ENCODE data around the gene DGKH.
"Not testable (repeated sequence)": the region's sequence is repeated elsewhere in the genome, so short reads cannot be mapped to it uniquely, and the experiment has no call there.

The DGKH gene

DNA sequence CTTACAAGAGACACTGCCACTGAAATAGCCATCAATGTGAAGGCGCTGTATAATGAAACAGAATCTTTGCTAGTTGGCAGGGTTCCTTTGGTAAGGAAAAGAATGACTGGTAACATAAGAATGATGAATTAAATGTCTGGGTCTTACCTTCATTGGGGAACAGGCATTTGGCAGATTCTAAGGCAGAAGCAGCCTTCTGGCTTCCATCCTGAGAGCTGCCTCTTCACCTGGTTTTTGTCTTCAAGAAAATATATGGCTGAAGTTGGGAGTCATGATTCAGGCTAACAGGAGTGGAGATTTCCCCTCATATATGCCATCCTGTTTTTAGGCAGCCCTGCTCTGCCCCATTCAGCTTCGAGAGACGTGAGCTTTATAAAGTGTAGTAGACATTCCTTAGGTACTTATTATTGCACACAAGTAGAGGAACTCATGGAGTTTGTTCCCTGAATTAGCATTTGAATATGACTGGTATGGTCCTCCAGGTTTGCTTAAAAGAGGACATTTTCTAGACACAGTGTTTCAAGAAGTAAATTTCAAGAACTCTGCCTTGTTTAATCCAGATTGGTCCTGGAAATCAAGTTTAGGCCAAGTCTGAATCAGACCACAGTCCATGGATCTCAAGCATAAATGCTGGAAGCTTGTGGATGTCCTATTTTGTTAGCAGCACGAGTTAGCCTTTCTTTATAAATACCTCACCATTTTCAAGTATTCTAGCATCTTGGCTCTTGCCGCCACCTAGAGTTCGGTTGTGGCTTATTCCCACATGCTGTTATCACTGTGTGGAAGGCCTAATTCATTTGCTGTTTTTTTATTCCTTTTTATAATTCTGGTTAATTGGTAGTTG is 167.4 kb downstream of the DGKH start:
- no peaks in the 10 kb centered on the region for H3K27me3 ChIP-seq (ENCODE audit: control insufficient read depth in 1 of 2, insufficient read depth in 2 of 2, low read length in 2 of 2)
- peaks cover 9 to 25% of the 10 kb centered on the region in 2 donors for H3K36me3 ChIP-seq (ENCODE audit: control insufficient read depth in 1 of 2, insufficient read depth in 2 of 2, low read length in 2 of 2)
- H3K4me3 ChIP-seq (ENCODE audit: low read depth in 1 of 2, low read length in 2 of 2) = no peak overlapping the region

DNA sequence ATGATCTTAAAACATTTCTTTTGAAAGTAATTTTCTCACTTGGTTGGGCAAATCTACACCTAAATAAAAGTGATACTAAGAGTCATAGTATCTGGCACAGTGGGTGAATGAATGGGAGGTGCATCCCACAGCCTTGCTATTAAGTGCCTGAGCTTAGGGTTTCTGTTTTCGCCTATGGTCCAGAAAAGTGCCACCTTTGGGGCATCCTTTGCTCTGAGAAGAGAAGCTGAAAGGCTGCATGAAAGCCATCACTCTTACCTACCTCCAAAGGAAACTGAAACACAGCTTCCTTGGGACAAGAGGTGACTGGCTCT is 167.9 kb downstream of the DGKH start:
- Histone ChIP-seq H3K36me3 (ENCODE audit: control insufficient read depth in 1 of 2, insufficient read depth in 2 of 2, low read length in 2 of 2) (peaks cover 9 to 31% of the 10 kb centered on the region in 2 donors), H3K27me3 (ENCODE audit: control insufficient read depth in 1 of 2, insufficient read depth in 2 of 2, low read length in 2 of 2) (no peaks in the 10 kb centered on the region), H3K9ac (ENCODE audit: low read depth in 1 of 2, low read length in 2 of 2) (no peak overlapping the region), H3K27ac (ENCODE audit: low read depth, low read length) (no peak overlapping the region), H3K4me1 (ENCODE audit: control insufficient read depth in 1 of 2, insufficient read depth in 2 of 2, low read length in 2 of 2) (no peaks in the 10 kb centered on the region), H3K4me3 (ENCODE audit: low read depth in 1 of 2, low read length in 2 of 2) (no peak overlapping the region), H3K9me3 (ENCODE audit: control insufficient read depth in 1 of 2, low read length in 2 of 2) (no peaks in the 10 kb centered on the region)

More for the DNA sequence above, 167.4 kb downstream of the DGKH start:
- Histone ChIP-seq H3K9ac (ENCODE audit: low read depth in 1 of 2, low read length in 2 of 2) (no peak overlapping the region), H3K9me3 (ENCODE audit: control insufficient read depth in 1 of 2, low read length in 2 of 2) (no peaks in the 10 kb centered on the region), H3K4me1 (ENCODE audit: control insufficient read depth in 1 of 2, insufficient read depth in 2 of 2, low read length in 2 of 2) (no peaks in the 10 kb centered on the region), H3K27ac (ENCODE audit: low read depth, low read length) (no peak overlapping the region)

GRCh38 chr13:42218576-42218975 is 170.1 kb downstream of the DGKH start:
- no peak overlapping the region for H3K27ac ChIP-seq (ENCODE audit: low read depth, low read length)
- H3K9ac ChIP-seq (ENCODE audit: low read depth in 1 of 2, low read length in 2 of 2) = no peak overlapping the region
- H3K9me3 ChIP-seq (ENCODE audit: control insufficient read depth in 1 of 2, low read length in 2 of 2) = no peaks in the 10 kb centered on the region
- H3K27me3 ChIP-seq (ENCODE audit: control insufficient read depth in 1 of 2, insufficient read depth in 2 of 2, low read length in 2 of 2) = no peaks in the 10 kb centered on the region
- H3K4me3 ChIP-seq (ENCODE audit: low read depth in 1 of 2, low read length in 2 of 2) = no peak overlapping the region
- no peaks in the 10 kb centered on the region for H3K4me1 ChIP-seq (ENCODE audit: control insufficient read depth in 1 of 2, insufficient read depth in 2 of 2, low read length in 2 of 2)
- peaks cover 9 to 24% of the 10 kb centered on the region in 2 donors for H3K36me3 ChIP-seq (ENCODE audit: control insufficient read depth in 1 of 2, insufficient read depth in 2 of 2, low read length in 2 of 2)

- Histone ChIP-seq H3K27ac (ENCODE audit: low read depth, low read length) (no peak overlapping the region), H3K4me3 (ENCODE audit: low read depth in 1 of 2, low read length in 2 of 2) (no peak overlapping the region), H3K4me1 (ENCODE audit: control insufficient read depth in 1 of 2, insufficient read depth in 2 of 2, low read length in 2 of 2) (no peaks in the 10 kb centered on the region), H3K27me3 (ENCODE audit: control insufficient read depth in 1 of 2, insufficient read depth in 2 of 2, low read length in 2 of 2) (no peaks in the 10 kb centered on the region), H3K9me3 (ENCODE audit: control insufficient read depth in 1 of 2, low read length in 2 of 2) (no peaks in the 10 kb centered on the region), H3K9ac (ENCODE audit: low read depth in 1 of 2, low read length in 2 of 2) (no peak overlapping the region), H3K36me3 (ENCODE audit: control insufficient read depth in 1 of 2, insufficient read depth in 2 of 2, low read length in 2 of 2) (peaks cover 10 to 28% of the 10 kb centered on the region in 2 donors)
Measured at GRCh38 chr13:42219051-42219450, 170.6 kb downstream of the DGKH start.

- Histone ChIP-seq H3K9ac (ENCODE audit: low read depth in 1 of 2, low read length in 2 of 2) (no peak overlapping the region), H3K4me3 (ENCODE audit: low read depth in 1 of 2, low read length in 2 of 2) (no peak overlapping the region), H3K9me3 (ENCODE audit: control insufficient read depth in 1 of 2, low read length in 2 of 2) (no peaks in the 10 kb centered on the region), H3K27ac (ENCODE audit: low read depth, low read length) (no peak overlapping the region), H3K4me1 (ENCODE audit: control insufficient read depth in 1 of 2, insufficient read depth in 2 of 2, low read length in 2 of 2) (no peaks in the 10 kb centered on the region), H3K27me3 (ENCODE audit: control insufficient read depth in 1 of 2, insufficient read depth in 2 of 2, low read length in 2 of 2) (no peaks in the 10 kb centered on the region), H3K36me3 (ENCODE audit: control insufficient read depth in 1 of 2, insufficient read depth in 2 of 2, low read length in 2 of 2) (peaks cover 12 to 32% of the 10 kb centered on the region in 2 donors)
Measured at GRCh38 chr13:42219876-42220275, 171.4 kb downstream of the DGKH start.

DNA sequence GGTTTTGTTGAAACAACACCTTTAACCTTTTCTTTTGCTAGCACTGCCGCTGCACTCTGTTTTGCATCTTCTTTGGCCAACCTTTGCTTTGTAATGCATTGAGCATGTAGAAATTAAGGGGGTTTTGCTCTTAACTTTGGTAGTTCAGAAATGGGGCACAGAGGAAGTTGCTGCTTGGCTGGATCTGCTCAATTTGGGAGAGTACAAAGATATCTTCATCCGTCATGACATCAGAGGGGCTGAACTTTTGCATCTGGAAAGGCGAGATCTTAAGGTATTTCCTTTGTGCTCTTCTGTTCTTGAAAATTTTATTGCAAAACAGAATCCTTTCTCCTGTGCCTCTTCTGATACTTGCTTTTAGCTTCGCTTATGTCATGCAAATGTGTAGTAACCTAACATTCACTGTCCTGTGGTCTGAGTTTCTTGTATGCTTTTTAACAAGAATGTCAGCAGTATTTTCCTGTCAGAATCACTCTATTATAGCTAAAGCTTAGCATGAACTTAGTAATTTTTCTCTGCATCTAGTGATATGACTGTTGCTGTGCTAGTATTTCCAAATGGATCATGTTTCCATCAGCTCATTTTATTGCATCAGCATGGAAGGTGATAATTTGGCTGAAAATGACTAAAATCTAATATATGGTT is 172.8 kb downstream of the DGKH start:
- H3K9ac ChIP-seq (ENCODE audit: low read depth in 1 of 2, low read length in 2 of 2) = no peak overlapping the region
- H3K36me3 ChIP-seq (ENCODE audit: control insufficient read depth in 1 of 2, insufficient read depth in 2 of 2, low read length in 2 of 2) = peaks cover 9 to 28% of the 10 kb centered on the region in 2 donors
- no peak overlapping the region for H3K4me3 ChIP-seq (ENCODE audit: low read depth in 1 of 2, low read length in 2 of 2)
- H3K27ac ChIP-seq (ENCODE audit: low read depth, low read length) = no peak overlapping the region
- no peaks in the 10 kb centered on the region for H3K27me3 ChIP-seq (ENCODE audit: control insufficient read depth in 1 of 2, insufficient read depth in 2 of 2, low read length in 2 of 2)
- no peaks in the 10 kb centered on the region for H3K9me3 ChIP-seq (ENCODE audit: control insufficient read depth in 1 of 2, low read length in 2 of 2)
- no peaks in the 10 kb centered on the region for H3K4me1 ChIP-seq (ENCODE audit: control insufficient read depth in 1 of 2, insufficient read depth in 2 of 2, low read length in 2 of 2)

GRCh38 chr13:42223681-42224080 is 175.2 kb downstream of the DGKH start:
- no peaks in the 10 kb centered on the region for H3K27me3 ChIP-seq (ENCODE audit: control insufficient read depth in 1 of 2, insufficient read depth in 2 of 2, low read length in 2 of 2)
- H3K36me3 ChIP-seq (ENCODE audit: control insufficient read depth in 1 of 2, insufficient read depth in 2 of 2, low read length in 2 of 2) = peaks cover 9 to 28% of the 10 kb centered on the region in 2 donors
- H3K4me1 ChIP-seq (ENCODE audit: control insufficient read depth in 1 of 2, insufficient read depth in 2 of 2, low read length in 2 of 2) = no peaks in the 10 kb centered on the region
- H3K9ac ChIP-seq (ENCODE audit: low read depth in 1 of 2, low read length in 2 of 2) = no peak overlapping the region
- H3K4me3 ChIP-seq (ENCODE audit: low read depth in 1 of 2, low read length in 2 of 2) = no peak overlapping the region
- no peak overlapping the region for H3K27ac ChIP-seq (ENCODE audit: low read depth, low read length)
- H3K9me3 ChIP-seq (ENCODE audit: control insufficient read depth in 1 of 2, low read length in 2 of 2) = no peaks in the 10 kb centered on the region

DNA sequence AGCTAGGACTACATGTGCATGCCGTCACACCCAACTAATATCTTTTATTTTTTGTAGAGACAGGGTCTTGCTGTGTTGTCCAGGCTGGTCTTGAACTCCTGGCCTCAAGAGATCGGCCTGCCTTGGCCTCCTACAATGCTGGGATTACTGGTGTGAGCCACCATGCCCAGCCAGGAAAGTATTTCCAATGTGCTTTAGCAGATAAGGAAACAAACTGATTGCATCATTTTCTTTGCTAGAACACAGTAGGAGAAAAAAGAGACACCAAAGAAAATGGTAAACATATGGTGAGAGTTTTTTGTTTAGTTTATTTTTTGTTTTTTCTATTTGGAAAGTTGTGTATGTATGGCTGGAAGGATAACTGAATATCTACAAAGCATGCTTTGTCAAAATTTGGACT is 176.6 kb downstream of the DGKH start:
- H3K9me3 ChIP-seq (ENCODE audit: control insufficient read depth in 1 of 2, low read length in 2 of 2) = no peaks in the 10 kb centered on the region
- peaks cover 3 to 22% of the 10 kb centered on the region in 2 donors for H3K36me3 ChIP-seq (ENCODE audit: control insufficient read depth in 1 of 2, insufficient read depth in 2 of 2, low read length in 2 of 2)
- H3K27me3 ChIP-seq (ENCODE audit: control insufficient read depth in 1 of 2, insufficient read depth in 2 of 2, low read length in 2 of 2) = no peaks in the 10 kb centered on the region
- H3K4me3 ChIP-seq (ENCODE audit: low read depth in 1 of 2, low read length in 2 of 2) = no peak overlapping the region
- no peak overlapping the region for H3K9ac ChIP-seq (ENCODE audit: low read depth in 1 of 2, low read length in 2 of 2)
- no peaks in the 10 kb centered on the region for H3K4me1 ChIP-seq (ENCODE audit: control insufficient read depth in 1 of 2, insufficient read depth in 2 of 2, low read length in 2 of 2)
- H3K27ac ChIP-seq (ENCODE audit: low read depth, low read length) = no peak overlapping the region

DNA sequence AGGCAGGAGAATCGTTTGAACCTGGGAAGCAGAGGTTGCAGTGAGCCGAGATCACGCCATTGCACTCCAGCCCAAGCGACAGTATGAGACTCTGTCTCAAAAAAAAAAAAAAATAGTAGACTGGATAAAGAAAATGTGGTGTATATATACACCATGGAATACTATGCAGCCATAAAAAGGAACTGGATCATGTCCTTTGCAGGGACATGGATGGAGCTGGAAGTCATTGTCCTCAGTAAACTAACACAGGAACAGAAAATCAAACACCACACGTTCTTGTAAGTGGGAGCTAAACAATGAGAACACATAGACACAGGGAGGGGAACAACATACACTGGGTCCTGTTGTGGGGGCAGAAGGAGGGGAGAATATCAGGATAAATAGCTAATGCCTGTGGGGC is 178.3 kb downstream of the DGKH start:
- peaks cover 3 to 13% of the 10 kb centered on the region in 2 donors for H3K36me3 ChIP-seq (ENCODE audit: control insufficient read depth in 1 of 2, insufficient read depth in 2 of 2, low read length in 2 of 2)
- not testable (repeated sequence) for H3K9me3 ChIP-seq (ENCODE audit: control insufficient read depth in 1 of 2, low read length in 2 of 2); H3K27me3 ChIP-seq (ENCODE audit: control insufficient read depth in 1 of 2, insufficient read depth in 2 of 2, low read length in 2 of 2); H3K4me3 ChIP-seq (ENCODE audit: low read depth in 1 of 2, low read length in 2 of 2); H3K4me1 ChIP-seq (ENCODE audit: control insufficient read depth in 1 of 2, insufficient read depth in 2 of 2, low read length in 2 of 2); H3K27ac ChIP-seq (ENCODE audit: low read depth, low read length); H3K9ac ChIP-seq (ENCODE audit: low read depth in 1 of 2, low read length in 2 of 2)

DNA sequence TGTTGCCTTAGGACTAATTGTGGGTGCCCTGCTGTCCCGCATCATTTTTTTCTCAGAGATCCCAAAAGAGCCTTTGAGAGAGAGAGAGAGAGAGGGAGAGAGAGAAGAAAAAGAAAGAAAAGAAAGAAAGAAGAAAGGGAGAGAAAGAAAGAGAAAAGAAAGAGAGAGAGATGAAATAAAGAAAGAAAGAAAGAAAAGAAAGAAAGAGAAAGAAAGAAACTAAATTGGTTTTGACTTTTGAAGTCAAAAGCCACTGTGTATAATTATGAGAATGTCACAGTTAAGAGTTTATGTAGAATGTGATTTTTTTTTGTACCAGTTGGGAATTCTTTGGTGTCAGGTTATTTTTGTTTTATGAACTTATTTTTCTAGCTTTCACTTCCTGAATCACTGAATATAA is 180.1 kb downstream of the DGKH start:
- Histone ChIP-seq H3K9me3 (ENCODE audit: control insufficient read depth in 1 of 2, low read length in 2 of 2) (no peaks in the 10 kb centered on the region), H3K4me1 (ENCODE audit: control insufficient read depth in 1 of 2, insufficient read depth in 2 of 2, low read length in 2 of 2) (no peaks in the 10 kb centered on the region), H3K4me3 (ENCODE audit: low read depth in 1 of 2, low read length in 2 of 2) (no peak overlapping the region), H3K27me3 (ENCODE audit: control insufficient read depth in 1 of 2, insufficient read depth in 2 of 2, low read length in 2 of 2) (no peaks in the 10 kb centered on the region), H3K9ac (ENCODE audit: low read depth in 1 of 2, low read length in 2 of 2) (no peak overlapping the region), H3K27ac (ENCODE audit: low read depth, low read length) (no peak overlapping the region), H3K36me3 (ENCODE audit: control insufficient read depth in 1 of 2, insufficient read depth in 2 of 2, low read length in 2 of 2) (peaks cover 3 to 13% of the 10 kb centered on the region in 2 donors)
